Fibroblast of villous mesenchyme (primary cell): ENCODE results near the gene LGALS3. TPM values are rescaled to one million over a fixed set of nuclear protein-coding genes. Genes with fewer than 3 reads are reported as not detected.

ENCODE experiments used
- DNase-seq: peaks from one replicate; pipeline ENCODE4 v3.0.0-alpha.2; 2010; ENCODE audit warnings: low read depth
- H3K4me3 ChIP-seq: 2 replicates; pipeline ENCODE4 v1.5.1; 2011; ENCODE audit warnings: low read depth, mild to moderate bottlenecking, low read length
- total RNA-seq: library from RNA; depleted of rRNA; stranded (reverse); fragments of >200 nt; gene quantifications from 2 replicates; pipeline ENCODE4 v1.2.3, GENCODE V29; 2012
- TF ChIP-seq, protein P1 (sequence below): IDR thresholded peaks from 2 replicates; pipeline ENCODE4 v1.5.1; 2012; ENCODE audit warnings: low read depth, mild to moderate bottlenecking, low read length; ENCODE audit not compliant: insufficient read depth

LGALS3 gene
- total RNA-seq, 1 donor: 120 TPM

DNA sequence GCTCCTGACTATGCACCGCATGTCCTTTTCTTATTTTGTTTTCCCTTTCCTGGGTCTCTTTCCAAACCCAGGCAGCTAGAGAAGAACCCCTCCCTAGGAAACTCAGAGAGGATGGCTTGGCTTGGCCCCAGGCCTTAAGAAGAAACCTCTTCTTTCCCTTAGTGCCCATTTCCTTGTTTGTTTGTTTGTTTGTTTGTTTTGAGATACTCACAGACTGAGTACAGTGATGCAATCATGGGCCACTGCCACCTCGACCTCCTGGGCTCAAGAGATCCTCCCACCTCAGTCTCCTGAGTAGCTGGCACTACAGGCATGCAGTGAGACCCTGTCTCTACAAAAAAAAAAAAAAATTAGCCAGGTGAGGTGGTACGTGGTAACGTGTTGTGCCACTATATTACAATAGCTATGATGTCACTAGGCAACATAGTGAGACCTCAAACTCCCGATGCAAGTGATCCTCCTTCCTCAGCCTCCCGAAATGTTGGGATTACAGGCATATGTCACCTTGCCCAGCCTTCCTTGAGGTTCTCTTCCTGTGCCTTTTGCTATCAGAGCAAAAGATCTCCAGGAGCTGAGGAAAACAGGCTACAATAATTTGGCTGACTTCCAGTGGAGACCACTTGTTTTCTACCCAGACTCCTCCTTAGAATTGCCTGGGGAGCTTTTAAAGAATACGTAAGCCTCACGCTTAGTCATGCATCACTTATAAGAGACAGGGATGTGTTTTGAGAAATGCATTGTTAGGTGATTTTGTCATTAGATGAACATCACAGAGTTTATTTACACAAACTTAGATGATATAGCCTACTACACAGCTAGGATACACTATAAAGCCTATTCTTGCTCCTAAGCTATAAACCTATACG lies 34.5 kb upstream of the LGALS3 start:
- peak; percentile 66 for DNase-seq
- H3K4me3 ChIP-seq: no peak overlapping the region
- TF ChIP-seq, protein P1, sequence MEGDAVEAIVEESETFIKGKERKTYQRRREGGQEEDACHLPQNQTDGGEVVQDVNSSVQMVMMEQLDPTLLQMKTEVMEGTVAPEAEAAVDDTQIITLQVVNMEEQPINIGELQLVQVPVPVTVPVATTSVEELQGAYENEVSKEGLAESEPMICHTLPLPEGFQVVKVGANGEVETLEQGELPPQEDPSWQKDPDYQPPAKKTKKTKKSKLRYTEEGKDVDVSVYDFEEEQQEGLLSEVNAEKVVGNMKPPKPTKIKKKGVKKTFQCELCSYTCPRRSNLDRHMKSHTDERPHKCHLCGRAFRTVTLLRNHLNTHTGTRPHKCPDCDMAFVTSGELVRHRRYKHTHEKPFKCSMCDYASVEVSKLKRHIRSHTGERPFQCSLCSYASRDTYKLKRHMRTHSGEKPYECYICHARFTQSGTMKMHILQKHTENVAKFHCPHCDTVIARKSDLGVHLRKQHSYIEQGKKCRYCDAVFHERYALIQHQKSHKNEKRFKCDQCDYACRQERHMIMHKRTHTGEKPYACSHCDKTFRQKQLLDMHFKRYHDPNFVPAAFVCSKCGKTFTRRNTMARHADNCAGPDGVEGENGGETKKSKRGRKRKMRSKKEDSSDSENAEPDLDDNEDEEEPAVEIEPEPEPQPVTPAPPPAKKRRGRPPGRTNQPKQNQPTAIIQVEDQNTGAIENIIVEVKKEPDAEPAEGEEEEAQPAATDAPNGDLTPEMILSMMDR: no peak

DNA sequence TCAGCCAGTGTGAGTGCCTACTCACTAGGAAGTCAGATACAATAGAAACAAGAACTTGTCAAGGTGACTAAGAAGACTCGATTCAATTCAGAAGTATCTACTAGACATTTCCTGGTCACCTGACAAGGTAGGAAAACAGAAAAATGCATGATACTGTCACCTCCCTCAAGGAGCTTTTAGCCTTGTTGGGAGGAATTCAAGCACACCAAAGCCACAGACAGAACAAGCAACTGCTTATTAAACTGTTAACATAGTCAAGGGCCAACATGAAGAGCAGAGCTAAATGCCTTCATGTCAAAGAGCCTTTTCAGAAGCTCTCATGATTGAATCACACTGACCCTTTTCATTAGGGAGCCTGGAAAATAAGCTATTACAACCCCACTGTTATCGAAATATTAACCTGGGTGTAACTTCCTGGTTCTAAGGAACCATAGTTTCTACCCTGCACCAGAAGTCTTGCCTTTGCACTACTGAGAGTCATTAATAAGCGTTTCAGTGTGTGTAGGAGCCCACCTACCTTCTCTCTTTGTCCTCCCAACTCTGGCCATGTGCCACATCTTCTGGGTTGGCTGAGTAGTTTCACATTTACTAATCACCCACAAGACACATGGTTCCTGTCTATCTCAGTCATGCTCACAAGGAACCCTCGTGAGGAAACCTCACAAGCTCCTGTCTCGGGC lies 31.0 kb upstream of the LGALS3 start:
- no peak overlapping the region for H3K4me3 ChIP-seq
- TF ChIP-seq, protein P1: no peak
- DNase-seq: no peak

DNA sequence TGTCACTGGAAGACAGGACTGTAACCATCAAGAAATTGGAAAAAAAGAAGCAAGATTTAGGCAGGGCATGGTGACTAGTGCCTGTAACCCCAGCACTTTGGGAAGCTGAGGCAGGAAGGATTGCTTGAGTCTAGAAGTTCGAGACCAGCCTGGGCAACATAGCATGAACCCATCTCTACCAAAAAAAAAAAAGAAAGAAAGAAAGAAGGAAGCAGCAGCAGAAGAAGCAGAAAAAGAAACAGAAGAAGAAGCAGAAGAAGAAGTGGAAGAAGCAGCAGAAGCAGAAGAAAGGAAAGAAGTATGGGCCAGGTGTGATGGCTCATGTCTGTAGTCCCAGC lies 30.5 kb upstream of the LGALS3 start:
- no peak for DNase-seq
- H3K4me3 ChIP-seq: no peak overlapping the region
- TF ChIP-seq, protein P1: no peak

DNA sequence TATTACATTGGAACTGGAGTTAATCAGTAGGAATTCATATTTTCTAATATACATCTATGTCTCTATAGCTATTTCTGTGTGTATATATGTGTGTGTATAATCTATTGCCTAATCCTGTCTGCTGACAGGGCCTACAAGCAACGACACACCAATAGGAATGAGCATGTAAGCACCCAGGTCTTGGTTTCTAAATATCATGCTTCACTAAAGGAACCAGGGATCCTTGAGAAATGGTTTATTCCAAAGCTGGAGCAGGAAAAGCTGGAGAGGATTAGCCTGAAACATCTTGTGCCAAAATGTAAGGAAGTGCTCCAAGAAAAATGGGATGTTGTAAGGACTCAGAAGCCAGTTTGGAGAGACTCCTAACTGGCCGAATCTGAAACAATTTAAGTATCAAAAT lies 29.3 kb upstream of the LGALS3 start:
- TF ChIP-seq, protein P1: no peak
- H3K4me3 ChIP-seq: no peak overlapping the region
- peak; percentile 81 for DNase-seq

DNA sequence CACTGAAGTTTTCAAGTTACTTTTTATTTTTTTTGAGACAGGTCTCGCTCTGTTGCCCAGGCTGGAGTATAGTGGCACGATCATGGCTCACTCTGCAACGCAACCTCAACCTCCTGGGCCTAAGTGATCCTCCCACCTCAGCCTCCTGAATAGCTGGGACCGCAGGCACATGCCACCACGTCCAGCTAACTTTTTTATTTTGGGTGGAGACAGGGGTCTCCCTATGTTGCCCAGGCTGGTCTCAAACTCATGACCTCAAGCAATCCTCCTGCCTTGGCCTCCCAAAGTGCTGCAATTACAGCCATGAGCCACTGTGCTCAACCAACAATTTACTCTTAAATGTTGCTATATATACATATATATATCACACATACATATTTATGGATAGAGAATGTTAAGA lies 27.4 kb upstream of the LGALS3 start:
- no peak for DNase-seq
- no peak overlapping the region for H3K4me3 ChIP-seq
- TF ChIP-seq, protein P1: no peak

DNA sequence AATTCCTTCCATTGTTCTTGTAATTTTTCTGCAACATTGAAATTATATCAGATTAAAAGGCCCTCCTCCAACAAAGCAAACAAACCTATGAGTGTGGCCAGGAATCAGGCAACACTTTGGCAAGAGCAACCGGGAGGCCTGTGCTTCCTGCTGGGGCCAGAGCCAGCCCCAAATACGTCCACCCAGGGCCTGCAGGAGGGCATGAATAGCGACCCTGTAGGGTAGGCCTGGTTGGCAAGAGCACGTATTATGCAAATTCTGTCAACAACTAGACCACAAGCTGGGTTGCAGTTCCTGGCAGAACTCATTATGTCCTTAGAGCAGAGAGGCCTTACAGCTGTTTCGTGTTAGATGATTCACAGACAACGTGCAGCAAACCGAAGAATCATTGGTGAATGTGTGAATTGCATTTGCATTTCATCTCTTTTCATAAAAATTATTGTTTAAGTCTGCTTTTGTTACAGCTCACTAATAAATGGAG lies 26.9 kb upstream of the LGALS3 start:
- TF ChIP-seq, protein P1: no peak
- H3K4me3 ChIP-seq: no peak overlapping the region
- peak; percentile 96 for DNase-seq
